Hematopoietic multipotent progenitor cell treated with erythropoietin and hydrocortisone succinate and interleukin-3 and kit ligand, for 8 days (in vitro differentiated cells): Measurements from ENCODE around the gene PIGO.

Experiments
- DNase-seq: peaks from one replicate; pipeline ENCODE4 v3.0.0-alpha.2; 2015

The PIGO gene

GRCh38 chr9:35096035-35096849, at the start of gene PIGO:
TSS of gene PIGO (minus strand) at chr9:35096591. CDS start at chr9:35095565, 1,026 bp downstream.
- DNase-seq = peak; percentile 89

DNA sequence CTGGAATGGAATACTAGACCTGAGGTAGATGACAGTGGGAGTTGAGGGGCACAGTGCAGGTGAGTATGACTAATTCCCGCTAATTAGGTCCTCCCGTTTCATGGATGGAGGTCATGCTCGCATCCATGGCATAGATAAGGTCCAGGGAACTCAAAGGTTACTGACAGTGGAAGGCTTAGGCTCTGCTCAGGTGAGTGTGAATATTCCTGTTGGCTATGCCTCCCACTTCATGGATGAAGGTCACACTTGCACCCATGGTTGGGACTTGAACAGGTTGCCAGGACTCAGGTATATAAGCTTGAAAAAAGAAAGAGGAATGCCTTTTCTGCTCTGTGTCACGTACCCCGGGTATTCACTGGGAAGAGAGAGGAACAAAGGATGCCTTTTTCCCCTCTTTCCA, 45.6 kb upstream of the PIGO start:
- no peak for DNase-seq

DNA sequence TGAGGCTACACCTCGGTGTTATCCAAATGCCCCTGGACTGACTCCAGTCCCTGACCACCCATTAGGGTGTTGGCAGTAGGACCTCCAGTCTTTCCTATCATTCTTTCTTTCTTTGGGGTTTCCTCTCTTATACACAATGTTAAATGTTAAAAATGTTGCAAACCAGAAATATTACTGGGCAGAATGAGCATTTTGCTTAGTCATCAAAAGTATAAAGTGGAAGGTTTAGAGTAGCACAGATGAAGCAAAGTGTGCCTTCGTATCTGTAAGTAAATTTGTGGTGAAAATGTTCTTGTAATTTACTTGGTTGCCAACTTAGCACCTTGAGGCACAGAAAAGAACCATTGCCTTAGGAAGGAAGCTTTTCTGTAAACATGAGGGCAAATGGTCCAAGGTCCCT, 43.7 kb upstream of the PIGO start:
- no peak for DNase-seq

DNA sequence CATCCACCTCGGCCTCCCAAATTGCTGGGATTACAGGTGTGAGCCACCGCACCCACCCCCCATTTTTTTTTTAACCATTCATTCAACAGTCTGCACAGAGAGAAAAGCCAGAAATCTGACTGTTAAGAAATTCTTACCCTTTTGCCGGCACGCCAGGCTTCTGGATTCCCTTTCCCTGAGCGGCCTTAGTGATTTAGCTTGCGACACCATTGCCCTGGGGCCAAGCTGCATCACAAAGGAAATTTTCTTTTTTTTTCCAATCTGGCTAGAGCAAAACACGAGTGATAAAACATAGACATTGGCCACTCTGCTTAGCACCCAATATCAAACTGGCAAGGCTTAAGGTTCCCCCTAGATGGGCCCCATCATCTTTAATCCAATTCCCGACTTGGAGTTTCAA, 40.5 kb upstream of the PIGO start:
- DNase-seq = no peak

DNA sequence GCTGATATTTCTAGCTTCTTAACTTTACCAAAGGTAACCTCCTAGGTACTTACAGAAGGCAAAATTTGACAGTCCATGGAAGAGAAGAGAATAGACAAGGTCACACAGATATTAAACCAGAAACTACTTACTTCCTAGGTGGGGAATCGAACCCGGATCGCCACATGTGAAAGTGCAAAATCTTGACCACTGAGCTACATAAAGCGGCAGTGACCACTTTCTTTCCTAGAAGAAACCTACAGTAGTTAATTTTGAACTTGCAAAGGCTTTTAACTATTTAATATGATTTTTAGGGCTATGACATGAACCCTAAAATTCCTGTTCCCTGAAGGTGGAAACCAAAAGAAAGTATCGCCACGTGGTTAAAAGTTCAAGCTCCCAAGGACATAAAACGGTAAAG, 39.6 kb upstream of the PIGO start:
- DNase-seq = no peak

- DNase-seq = no peak
Observed at GRCh38 chr9:35134920-35135319, 38.5 kb upstream of the PIGO start.

DNA sequence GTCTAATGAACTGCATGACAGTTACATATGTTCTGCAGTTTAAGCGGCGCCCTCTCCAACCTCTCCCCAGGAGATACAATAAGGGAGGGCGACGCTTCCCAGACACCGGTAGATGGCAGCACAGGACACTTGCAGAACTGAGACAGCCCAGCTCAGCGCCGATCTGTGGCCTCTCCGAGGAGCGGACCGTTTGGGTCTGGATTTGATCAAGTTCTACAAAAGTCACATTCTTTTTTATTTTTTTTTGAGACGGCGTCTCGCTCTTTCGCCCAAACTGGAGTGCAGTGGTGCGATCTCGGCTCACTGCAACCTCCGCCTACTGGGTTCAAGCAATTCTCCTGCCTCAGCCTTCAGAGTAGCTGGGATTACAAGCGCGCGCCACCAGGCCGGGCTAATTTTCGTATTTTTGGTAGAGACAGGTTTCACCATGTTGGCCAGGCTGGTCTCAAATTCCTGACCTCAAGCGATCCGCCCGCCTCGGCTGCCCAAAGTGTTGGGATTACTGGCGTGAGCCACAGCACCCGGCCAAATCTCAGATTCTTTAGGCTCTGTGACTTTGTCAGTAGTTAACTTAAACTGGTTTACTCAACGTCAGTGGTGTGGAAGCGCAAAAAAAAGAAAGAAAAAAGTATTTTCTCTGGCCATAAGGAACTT, 20.6 kb upstream of the PIGO start:
- peak; percentile 94 for DNase-seq

DNA sequence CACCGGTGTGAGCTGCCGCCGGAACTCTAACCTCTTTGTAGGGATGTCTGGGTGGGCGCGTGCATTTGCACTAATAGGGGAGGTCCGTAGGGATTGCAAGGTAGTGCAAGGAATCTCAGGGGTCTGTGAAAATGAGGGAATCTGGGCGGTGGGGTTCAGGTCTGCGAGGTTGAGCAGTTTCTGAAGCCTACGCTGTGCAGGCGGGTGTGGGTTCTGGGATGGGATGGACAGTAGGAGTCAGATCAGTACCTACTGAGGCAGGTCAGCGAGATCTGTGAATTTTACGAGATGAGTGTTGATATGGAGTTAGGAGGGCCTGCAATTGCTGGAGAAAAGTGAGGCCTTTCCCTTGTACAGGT, 20.1 kb upstream of the PIGO start:
- no peak for DNase-seq

GRCh38 chr9:35115680-35116538, 19.5 kb upstream of the PIGO start, which contains the start of gene ATOSB:
TSS of gene ATOSB (minus strand) at chr9:35115862. CDS start at chr9:35108274, 7,588 bp downstream.
- DNase-seq = peak; percentile 96

DNA sequence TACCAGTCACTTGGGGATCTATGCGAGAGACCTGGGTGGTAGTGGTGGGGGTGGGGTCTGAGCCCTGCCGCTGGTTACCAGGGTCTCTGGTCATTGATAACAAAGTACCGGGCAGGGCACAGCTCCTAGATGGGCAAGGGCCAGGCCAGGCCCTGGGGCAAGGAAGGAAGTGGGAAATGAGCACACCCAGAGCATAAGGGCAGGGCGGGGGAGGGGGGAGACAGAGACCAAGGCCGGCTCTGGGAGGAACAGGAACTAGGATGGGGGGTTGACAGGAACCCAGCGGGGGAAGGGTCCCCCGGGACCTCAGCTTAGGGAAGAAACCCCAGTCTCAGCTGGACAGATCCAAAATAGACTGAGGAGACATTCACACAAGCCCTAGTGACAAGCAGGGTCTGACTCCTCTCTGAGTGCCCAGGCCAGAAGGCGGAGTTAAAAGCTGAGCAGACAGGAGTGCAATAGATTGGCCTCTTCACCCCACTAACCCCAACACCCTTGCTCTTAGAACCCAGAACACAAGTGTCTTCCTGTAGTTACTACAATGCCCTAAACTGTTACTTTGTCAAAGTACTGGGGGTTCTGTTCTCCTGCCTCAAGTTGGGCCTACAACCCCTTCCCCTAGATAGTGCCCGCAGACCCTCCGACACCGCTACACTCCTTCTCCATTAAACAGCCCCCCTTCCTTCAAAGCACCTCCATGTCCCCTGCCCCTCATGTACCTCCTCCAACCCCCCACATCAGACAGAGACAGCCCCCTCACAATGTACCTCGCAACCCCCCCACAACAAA, 18.6 kb upstream of the PIGO start:
- DNase-seq = peak; percentile 73

- peak; percentile 95 for DNase-seq
Observed at GRCh38 chr9:35114113-35114839, 17.9 kb upstream of the PIGO start.

DNA sequence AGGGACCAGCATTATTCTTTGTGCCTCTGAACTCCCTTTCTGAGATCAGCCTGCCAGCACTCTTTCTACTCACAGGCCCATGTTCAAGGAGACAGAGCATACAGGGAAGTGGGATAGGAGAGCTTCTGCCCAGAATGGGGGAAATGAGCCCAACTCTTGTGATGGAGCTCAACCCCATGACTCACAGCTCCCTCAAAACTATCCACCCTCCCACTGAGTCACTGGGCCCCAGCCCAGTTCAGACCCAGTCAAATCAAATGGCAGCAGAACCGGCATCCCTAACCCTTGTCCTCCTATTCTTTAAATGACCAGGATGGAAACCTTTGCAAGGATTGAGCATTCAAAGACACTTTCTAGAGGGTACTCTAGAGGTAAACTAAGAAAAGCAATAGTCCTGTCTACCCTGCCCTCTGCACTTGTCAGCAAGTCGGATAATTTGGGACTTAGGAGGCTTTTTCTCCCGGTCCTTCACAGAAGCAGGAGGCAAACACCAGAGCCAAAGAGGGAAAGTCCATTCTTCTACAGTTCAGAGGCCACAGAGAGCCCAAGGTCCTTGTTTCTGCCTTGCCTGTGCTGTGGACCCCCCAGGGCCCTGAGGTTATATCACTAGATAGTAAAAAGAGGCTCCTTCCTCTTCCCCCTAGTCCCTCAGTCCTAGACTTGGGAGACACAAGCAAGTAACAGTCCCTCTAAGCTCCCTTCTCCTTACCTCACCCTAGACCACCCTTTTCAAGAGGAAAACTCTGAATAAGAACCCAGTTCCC, 16.0 kb upstream of the PIGO start:
- DNase-seq = no peak

DNA sequence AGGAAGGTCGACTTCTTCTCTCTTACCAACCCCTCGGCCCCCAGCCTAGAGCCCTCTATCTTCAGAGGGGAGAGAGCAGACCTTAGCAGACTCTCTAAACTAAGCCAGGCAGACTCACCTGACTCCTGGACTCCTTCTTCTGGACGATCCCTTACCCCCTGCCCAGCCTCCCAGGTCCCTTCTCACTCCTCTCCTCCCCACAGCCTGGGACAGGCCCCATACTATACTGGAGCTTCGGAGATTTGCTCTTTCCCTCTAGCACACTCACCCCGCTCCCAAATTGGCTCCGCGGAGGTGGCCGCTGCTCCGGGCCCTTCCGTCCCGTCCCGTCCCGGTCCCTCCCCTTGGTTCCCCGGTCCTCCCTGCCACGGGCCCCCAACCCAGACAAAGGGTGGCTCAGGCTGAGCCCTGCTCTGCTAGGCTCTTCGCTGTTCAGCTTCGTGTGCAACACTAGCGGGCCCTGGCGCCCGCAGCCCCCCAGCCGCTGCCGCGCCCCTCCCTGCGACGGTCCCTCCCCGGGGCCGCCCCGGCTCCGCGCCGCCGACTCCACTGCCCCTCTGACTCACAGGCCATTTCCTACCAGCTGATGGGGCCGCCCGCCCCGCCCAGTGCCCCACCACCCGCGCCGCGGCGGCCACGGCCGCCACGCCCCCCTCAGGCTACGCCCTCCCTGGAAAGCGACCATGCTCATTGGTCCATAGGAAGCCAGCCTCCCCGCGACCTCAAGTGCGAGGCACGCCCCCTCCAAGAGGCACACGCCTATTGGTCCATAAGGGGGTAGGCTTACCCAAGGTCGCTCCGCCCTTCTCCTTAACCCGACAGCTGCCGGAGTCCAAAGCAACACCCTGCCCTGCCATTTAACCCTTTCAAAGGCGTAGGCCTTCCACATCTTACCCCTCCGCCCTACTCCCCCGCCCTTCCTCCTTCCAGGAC, 14.9 kb upstream of the PIGO start:
- peak; percentile 99 for DNase-seq

DNA sequence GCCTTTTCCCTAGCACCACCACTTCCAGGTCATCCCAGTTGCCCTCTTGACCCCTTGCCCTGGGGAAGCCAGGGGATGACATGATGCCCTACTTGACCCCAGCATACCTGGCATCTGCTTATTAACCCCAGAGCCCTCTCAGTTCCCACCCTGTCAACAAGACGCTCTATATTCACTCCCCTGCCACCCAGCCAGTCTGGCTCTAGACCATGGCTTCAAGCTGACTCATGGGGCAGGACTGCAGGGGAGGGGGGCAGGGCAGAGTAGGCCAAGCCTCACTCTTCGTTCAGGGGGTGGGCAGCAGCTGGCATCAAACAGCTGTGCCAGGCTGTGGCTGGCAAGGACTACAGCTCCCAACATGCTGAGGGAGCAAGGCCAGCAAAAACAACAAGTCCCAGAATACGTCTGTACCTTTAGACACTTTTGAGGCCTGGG, 14.0 kb upstream of the PIGO start:
- DNase-seq = peak; percentile 72

DNA sequence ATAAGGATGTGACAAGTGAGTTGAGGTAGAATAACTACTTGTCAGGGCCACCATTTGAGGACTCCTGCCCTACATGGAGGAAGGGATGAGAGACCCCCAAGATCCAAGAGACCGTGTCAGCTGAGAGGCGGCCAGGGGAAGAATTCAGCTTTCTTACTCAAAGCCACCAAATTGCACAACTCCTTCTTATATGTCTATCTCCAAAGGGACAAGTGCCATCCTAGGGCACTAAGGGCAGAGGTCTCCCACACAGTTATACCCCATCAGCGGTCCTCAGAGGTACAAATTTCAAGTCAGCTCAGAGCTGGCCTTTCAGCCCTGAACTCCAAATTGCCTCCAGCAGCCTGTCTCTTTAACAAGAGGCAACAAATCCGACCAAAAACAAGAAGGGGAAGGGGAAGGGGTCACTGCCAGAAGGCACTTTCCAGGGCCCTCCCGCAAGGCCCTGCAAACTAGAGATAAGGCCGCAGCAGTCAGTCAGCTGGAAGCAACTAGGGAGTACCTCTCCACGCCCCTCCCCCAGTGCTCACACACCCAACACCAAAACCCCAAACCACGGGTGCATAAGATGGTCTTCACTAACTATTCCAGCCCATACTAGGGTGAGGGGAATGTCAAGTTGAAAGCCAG, 12.7 kb upstream of the PIGO start:
- peak; percentile 96 for DNase-seq

GRCh38 chr9:35108461-35108860, 12.1 kb upstream of the PIGO start:
- no peak for DNase-seq

DNA sequence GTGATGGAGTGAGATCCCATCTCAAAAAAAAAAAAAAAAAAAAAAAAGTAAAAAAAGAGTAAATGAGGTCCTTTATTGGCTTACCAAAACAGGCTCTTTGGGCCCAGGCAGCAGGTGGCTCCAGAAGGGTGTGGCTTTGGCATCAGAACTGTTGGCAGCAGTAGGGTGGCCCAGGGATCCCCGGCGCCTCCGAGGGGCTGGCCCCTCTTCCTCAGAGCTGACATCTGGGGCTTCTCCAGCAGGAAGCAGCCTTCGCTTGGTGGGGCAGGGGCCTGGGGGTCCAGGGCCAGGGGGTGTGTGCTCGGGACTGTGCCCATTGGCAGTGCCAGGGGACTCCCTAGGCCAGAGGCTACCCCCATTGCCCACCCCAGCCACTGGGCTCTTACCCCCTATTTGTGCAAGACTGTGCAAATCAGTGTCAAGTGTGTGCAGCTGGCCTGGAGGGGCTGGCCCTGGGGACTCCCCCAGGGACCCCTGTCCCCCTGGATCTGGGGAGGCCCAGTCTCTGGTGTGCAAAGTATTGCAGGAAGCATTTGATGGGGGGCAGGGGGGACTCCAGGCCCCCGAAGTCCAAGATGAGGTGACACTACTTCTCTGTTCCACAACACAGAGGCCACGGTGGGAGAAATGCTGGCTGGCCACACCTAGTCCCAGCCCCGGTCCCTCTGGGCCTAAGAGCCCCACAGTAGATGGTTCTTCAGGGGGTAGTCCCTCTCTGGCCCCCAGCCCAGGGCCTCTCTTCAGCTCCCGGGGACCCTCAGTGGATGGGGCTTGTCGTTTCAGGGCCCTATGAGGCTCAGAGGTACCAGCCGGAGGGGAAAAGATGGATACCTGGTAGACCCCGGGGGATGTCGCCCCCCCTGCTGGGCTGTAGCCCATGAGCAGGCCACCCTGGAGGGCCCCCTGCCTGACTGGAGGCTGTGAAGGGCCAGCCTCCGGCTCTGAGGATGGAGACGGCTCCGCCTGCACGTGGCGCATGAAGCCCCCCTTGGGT, 11.2 kb upstream of the PIGO start:
- DNase-seq = peak; percentile 27

- no peak for DNase-seq
Observed at GRCh38 chr9:35106343-35106730, 9.9 kb upstream of the PIGO start.
